ENCODE results near the gene ST8SIA5.
"Not testable (repeated sequence)": the region's sequence is repeated elsewhere in the genome, so short reads cannot be mapped to it uniquely, and the experiment has no call there.

Gene ST8SIA5

GRCh38 chr18:46756559-46757201 lies at the start of gene ST8SIA5:
Gene ST8SIA5, minus strand, starts transcription at chr18:46757053. Its CDS starts 545 bp downstream, at chr18:46756508.
- DNase-seq (ENCODE audit: low spot score) = no peak

- DNase-seq (ENCODE audit: low spot score) = not testable (repeated sequence)
Observed at GRCh38 chr18:46795945-46796344, 39.1 kb upstream of the ST8SIA5 start.

GRCh38 chr18:46794607-46795006 lies 37.8 kb upstream of the ST8SIA5 start:
- no peak for DNase-seq (ENCODE audit: low spot score)

- no peak for DNase-seq (ENCODE audit: low spot score)
Observed at GRCh38 chr18:46793565-46793964, 36.7 kb upstream of the ST8SIA5 start.

- no peak for DNase-seq (ENCODE audit: low spot score)
Observed at GRCh38 chr18:46789088-46789487, 32.2 kb upstream of the ST8SIA5 start.

GRCh38 chr18:46787674-46788073 lies 30.8 kb upstream of the ST8SIA5 start:
- DNase-seq (ENCODE audit: low spot score) = no peak

- DNase-seq (ENCODE audit: low spot score) = no peak
Observed at GRCh38 chr18:46772357-46772756, 15.5 kb upstream of the ST8SIA5 start.

GRCh38 chr18:46771141-46771540 lies 14.3 kb upstream of the ST8SIA5 start:
- no peak for DNase-seq (ENCODE audit: low spot score)

- no peak for DNase-seq (ENCODE audit: low spot score)
Observed at GRCh38 chr18:46770708-46771107, 13.9 kb upstream of the ST8SIA5 start.

- no peak for DNase-seq (ENCODE audit: low spot score)
Observed at GRCh38 chr18:46768166-46768921, 11.5 kb upstream of the ST8SIA5 start.

GRCh38 chr18:46767217-46767616 lies 10.4 kb upstream of the ST8SIA5 start:
- DNase-seq (ENCODE audit: low spot score) = no peak

GRCh38 chr18:46764586-46764985 lies 7.7 kb upstream of the ST8SIA5 start:
- no peak for DNase-seq (ENCODE audit: low spot score)

GRCh38 chr18:46761059-46761769 lies 4.4 kb upstream of the ST8SIA5 start:
- no peak for DNase-seq (ENCODE audit: low spot score)

- no peak for DNase-seq (ENCODE audit: low spot score)
Observed at GRCh38 chr18:46759890-46760289, 3.0 kb upstream of the ST8SIA5 start.

GRCh38 chr18:46756025-46756558 lies 761 bp downstream of the ST8SIA5 start:
- no peak for DNase-seq (ENCODE audit: low spot score)

GRCh38 chr18:46755315-46756024 lies 1.4 kb downstream of the ST8SIA5 start:
- no peak for DNase-seq (ENCODE audit: low spot score)

GRCh38 chr18:46754661-46755292 lies 2.1 kb downstream of the ST8SIA5 start:
- DNase-seq (ENCODE audit: low spot score) = no peak

- no peak for DNase-seq (ENCODE audit: low spot score)
Observed at GRCh38 chr18:46754188-46754587, 2.7 kb downstream of the ST8SIA5 start.

- no peak for DNase-seq (ENCODE audit: low spot score)
Observed at GRCh38 chr18:46751882-46752281, 5.0 kb downstream of the ST8SIA5 start.

- DNase-seq (ENCODE audit: low spot score) = no peak
Observed at GRCh38 chr18:46750626-46751025, 6.2 kb downstream of the ST8SIA5 start.

- no peak for DNase-seq (ENCODE audit: low spot score)
Observed at GRCh38 chr18:46748466-46748865, 8.4 kb downstream of the ST8SIA5 start.

GRCh38 chr18:46740046-46740445 lies 16.8 kb downstream of the ST8SIA5 start:
- no peak for DNase-seq (ENCODE audit: low spot score)
